GM12864 (cell line): Measurements from ENCODE around the gene RGS2.

Experiments
- DNase-seq: peaks from one replicate; pipeline ENCODE4 v3.0.0-alpha.2; 2011; ENCODE audit warnings: low read depth
- H3K4me3 ChIP-seq: 2 replicates; pipeline ENCODE4 v1.5.1; 2011; ENCODE audit warnings: mild to moderate bottlenecking, low read depth, low read length, control low read depth
- TF ChIP-seq, protein P1 (sequence below): IDR thresholded peaks from 2 replicates; pipeline ENCODE4 v1.5.1; 2011; ENCODE audit warnings: low read depth, mild to moderate bottlenecking, moderate library complexity, low read length, control low read depth, inconsistent platforms; ENCODE audit errors: missing control alignments

RGS2 gene

DNA sequence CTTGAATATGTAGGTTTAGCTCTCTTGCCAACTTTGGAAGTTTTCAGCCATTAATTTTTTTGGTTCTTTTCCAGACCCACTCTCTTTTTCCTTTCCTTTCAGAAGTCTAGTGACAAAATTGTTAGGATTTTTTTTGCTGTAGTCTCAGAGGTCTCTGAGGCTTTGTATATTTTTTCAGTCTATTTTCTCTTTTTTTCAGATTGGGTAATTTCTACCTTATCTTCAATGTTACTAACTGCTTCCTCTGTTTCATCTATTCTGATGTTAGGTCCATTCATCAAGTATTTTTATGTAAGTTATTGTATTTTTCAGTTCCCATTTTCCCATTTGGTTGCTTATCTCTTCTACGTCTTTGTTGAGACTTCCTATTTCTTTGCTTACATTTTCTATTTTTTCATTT lies 15.7 kb downstream of the RGS2 start:
- DNase-seq: no peak
- no peak overlapping the region for H3K4me3 ChIP-seq
- TF ChIP-seq, protein P1, sequence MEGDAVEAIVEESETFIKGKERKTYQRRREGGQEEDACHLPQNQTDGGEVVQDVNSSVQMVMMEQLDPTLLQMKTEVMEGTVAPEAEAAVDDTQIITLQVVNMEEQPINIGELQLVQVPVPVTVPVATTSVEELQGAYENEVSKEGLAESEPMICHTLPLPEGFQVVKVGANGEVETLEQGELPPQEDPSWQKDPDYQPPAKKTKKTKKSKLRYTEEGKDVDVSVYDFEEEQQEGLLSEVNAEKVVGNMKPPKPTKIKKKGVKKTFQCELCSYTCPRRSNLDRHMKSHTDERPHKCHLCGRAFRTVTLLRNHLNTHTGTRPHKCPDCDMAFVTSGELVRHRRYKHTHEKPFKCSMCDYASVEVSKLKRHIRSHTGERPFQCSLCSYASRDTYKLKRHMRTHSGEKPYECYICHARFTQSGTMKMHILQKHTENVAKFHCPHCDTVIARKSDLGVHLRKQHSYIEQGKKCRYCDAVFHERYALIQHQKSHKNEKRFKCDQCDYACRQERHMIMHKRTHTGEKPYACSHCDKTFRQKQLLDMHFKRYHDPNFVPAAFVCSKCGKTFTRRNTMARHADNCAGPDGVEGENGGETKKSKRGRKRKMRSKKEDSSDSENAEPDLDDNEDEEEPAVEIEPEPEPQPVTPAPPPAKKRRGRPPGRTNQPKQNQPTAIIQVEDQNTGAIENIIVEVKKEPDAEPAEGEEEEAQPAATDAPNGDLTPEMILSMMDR: no peak

DNA sequence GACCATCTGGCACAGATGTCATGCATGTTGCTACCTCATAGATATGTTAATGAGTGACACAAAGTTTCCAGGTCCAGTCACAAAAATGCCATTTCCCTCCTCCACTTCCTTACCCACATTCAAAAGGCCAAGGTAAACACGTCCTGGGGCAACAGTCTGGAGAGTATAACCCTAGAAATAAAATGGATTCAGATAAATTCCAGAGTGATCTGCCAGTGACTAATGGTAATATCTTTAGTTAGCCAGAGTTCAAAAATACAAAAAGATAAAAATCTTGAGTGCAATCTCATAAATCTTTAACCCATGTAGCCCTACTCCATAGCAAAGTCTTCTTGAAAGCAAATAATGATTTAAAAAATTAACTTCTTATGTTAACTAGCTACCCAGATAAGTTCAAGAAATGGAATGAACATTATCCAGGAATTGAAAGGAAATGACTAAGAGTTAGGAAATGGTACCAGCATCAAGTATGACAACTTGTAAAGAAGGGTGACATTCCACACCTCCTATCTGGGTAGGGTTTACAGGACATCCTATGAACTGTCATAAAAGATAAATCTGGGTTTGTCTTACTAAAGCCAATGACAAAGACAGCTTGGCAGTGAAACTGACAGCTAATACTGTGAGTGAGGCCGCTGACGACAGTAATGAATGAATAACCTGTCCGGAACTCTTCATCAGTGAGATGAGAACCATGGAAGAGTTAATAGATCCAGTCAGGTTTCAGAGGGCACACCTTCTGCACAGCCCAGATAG lies 18.1 kb downstream of the RGS2 start:
- no peak for DNase-seq
- TF ChIP-seq, protein P1: no peak
- H3K4me3 ChIP-seq: no peak overlapping the region

DNA sequence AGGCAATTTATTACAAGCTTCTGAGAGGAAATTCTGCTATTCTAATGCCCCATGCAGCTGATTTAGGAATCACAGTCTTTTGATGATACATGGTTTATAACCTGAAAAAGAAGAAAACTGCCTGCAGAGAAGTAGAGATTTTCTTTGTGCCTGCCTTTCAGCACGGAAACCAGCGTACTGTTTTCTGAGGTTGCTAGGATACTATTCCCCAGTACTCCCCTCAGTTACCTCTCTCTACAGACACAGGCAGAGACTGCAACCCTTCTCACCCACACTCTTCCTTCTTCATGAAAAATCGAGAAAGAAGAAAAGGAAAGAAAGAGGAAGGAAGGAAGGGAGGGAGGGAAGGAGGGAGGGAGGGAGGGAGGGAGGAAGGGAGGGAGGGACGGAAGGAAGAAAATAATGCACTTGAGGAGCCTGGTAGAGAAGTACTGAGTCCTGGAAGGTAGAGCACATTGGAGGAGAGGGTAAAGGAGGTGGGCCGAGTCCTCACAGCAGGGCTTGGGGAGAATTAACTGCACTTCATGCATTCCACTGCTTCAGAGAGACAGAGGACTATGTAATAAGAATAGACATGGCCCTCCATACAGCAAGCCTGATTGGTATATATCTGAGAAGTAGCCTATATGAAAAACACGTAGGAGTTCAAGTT lies 21.9 kb downstream of the RGS2 start:
- TF ChIP-seq, protein P1: no peak
- H3K4me3 ChIP-seq: no peak overlapping the region
- no peak for DNase-seq

DNA sequence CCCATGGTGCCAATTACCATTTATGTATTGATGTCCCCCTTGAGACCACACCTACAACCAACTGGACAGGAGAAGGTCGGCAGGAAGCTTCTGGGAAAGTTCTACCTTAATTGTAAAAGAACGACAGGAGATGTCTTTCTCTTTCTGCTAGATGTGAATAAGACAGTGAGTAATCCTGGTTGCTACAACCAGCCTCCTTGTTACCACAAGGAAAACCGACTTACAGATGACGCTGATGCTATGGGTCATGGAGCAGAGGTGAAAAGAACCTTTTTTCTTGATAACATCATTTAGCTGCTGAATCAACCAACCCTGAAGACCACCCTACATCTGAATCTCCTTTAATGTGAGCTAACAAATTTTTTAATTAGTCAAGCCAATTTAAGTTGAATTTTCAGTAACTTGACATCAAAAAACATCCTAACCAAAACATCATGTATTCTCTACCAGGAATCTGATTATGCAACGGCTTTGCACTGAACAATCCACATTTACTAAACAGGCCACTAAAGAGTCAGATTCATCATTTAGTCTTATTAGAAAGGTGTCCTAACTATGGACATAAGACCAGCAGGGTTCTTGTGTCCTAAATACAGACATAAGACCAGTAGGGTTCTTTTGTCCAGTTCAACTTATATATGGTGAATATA lies 23.0 kb downstream of the RGS2 start:
- DNase-seq: no peak
- TF ChIP-seq, protein P1: no peak
- no peak overlapping the region for H3K4me3 ChIP-seq

DNA sequence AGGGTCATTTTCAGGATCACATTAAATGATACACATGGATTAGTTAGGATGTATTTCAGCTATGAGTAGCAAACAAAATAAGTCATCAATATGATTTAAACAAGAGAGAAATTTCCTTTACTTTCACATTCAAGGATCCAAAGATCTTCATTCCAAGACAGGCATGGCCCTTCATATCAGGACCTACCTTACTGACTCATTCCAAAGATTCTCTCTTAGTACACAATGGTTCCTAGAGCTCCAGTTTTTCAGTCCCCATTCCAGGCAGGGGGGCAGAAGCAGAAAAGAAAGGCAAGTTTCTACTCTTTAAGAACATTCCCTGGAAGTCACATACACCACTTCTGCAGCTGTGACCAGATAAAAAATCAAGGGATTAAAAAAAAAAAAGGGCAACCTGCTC lies 23.7 kb downstream of the RGS2 start:
- TF ChIP-seq, protein P1: no peak
- DNase-seq: no peak
- no peak overlapping the region for H3K4me3 ChIP-seq

DNA sequence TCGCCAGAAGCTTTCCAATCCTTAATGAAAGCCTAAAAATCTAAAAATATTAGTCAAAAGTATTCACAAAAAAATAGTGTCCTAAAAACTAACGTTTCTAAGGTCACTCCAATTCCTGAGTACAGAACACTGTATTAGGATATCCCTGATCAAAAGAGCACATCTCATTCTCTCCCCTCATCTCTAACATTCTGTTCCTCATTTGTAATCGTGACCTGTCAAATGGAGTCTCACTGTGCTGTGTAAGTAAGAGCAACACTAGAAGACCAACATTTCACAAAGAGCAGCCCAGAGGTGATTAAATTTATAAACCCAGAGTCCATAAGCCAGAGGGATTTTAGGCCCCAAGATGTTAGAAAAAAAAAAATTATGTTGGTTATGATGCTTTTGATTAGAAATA lies 26.3 kb downstream of the RGS2 start:
- H3K4me3 ChIP-seq: no peak overlapping the region
- no peak for DNase-seq

More for the DNA sequence above, 26.3 kb downstream of the RGS2 start:
- TF ChIP-seq, protein P1: no peak
